HL-60 (cell line): Measurements from ENCODE around the gene GGA3.

Source experiments
- DNase-seq, 2 experiments: peaks; one replicate each; pipeline ENCODE4 v3.0.0-alpha.2; 2010 to 2020; ENCODE audit warnings: low read depth in 1 of 2, low spot score in 1 of 2
- H3K27ac ChIP-seq: fragments of 250-450 bp; sonication (Bioruptor Pico); replicated peaks from 2 replicates; pipeline ENCODE4 v1.5.1; 2020; ENCODE audit warnings: mild to moderate bottlenecking, moderate library complexity
- H3K27me3 ChIP-seq: fragments of 250-450 bp; sonication (Bioruptor Pico); 2 replicates; pipeline ENCODE4 v1.5.1; 2021; ENCODE audit warnings: mild to moderate bottlenecking, moderate library complexity; ENCODE audit not compliant: insufficient read depth, poor library complexity, severe bottlenecking
- H3K4me3 ChIP-seq: replicated peaks from 2 replicates; pipeline ENCODE4 v1.5.1; 2011; ENCODE audit warnings: mild to moderate bottlenecking, control low read depth, low read length; ENCODE audit not compliant: insufficient read depth
- GABPA ChIP-seq: IDR thresholded peaks from 2 replicates; pipeline ENCODE4 v1.6.1; 2012; ENCODE audit warnings: low read depth
- POLR2AphosphoS5 ChIP-seq: IDR thresholded peaks from 2 replicates; pipeline ENCODE4 v1.6.1; 2012; ENCODE audit warnings: low read depth
- SPI1 ChIP-seq: IDR thresholded peaks from 2 replicates; pipeline ENCODE4 v1.6.1; 2012; ENCODE audit warnings: low read depth, mild to moderate bottlenecking, borderline replicate concordance
- TF ChIP-seq, protein P1 (sequence below): IDR thresholded peaks from one replicate; pipeline ENCODE4 v1.5.1; 2011; ENCODE audit warnings: low read length, control low read depth, inconsistent platforms; ENCODE audit not compliant: insufficient read depth
- TF ChIP-seq, protein P2 (sequence below): IDR thresholded peaks from 2 replicates; pipeline ENCODE4 v1.6.1; 2012; ENCODE audit warnings: low read depth; ENCODE audit not compliant: insufficient replicate concordance

Gene GGA3

DNA sequence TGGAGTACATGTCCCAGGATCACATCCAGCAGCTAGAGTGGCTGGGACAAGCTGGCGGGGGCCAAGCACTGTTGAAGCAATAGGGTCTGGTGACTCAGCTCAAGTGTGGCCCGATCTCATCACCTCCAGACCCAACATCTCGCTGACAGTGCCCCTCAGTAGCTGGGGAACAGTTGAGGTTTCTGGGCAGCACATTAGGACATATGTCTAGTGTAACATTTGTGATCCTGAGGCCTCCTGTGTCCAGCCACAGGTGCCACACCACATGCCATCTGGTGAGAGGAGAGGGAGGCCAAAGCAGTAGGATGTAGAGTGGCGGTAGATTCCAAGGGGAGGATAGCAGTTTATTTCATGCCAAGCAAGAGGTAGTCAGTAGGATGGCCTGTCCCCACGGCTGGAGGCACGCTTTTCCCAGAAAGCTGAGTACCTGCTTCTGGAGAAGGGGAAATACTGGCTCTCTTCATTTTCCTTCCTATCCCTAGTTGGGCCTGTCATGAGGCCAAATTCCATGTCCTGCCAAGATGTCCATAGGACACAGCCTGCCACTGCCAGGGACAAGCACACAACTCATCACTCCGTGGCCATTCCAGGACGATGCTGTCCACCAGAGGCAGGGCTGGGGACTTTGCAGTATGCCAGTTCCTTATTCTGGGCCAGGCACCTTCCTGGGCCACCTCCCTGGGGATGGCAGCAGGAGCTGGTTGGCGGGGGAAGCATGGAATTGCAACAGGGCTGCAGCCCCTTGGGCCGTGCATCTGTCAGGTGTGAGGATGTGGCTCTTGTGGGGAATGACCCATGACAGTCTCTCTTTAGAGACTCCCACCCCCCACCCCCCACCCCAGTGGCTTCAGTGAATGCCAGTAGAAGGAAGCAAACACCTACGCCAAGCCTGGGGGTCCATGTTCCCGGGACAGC lies 24.0 kb downstream of the GGA3 start:
- TF ChIP-seq, protein P1, sequence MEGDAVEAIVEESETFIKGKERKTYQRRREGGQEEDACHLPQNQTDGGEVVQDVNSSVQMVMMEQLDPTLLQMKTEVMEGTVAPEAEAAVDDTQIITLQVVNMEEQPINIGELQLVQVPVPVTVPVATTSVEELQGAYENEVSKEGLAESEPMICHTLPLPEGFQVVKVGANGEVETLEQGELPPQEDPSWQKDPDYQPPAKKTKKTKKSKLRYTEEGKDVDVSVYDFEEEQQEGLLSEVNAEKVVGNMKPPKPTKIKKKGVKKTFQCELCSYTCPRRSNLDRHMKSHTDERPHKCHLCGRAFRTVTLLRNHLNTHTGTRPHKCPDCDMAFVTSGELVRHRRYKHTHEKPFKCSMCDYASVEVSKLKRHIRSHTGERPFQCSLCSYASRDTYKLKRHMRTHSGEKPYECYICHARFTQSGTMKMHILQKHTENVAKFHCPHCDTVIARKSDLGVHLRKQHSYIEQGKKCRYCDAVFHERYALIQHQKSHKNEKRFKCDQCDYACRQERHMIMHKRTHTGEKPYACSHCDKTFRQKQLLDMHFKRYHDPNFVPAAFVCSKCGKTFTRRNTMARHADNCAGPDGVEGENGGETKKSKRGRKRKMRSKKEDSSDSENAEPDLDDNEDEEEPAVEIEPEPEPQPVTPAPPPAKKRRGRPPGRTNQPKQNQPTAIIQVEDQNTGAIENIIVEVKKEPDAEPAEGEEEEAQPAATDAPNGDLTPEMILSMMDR, result no peak
- TF ChIP-seq POLR2AphosphoS5, result no peak; the same call in none of the 2 replicates
- TF ChIP-seq SPI1, result no peak
- TF ChIP-seq, protein P2, sequence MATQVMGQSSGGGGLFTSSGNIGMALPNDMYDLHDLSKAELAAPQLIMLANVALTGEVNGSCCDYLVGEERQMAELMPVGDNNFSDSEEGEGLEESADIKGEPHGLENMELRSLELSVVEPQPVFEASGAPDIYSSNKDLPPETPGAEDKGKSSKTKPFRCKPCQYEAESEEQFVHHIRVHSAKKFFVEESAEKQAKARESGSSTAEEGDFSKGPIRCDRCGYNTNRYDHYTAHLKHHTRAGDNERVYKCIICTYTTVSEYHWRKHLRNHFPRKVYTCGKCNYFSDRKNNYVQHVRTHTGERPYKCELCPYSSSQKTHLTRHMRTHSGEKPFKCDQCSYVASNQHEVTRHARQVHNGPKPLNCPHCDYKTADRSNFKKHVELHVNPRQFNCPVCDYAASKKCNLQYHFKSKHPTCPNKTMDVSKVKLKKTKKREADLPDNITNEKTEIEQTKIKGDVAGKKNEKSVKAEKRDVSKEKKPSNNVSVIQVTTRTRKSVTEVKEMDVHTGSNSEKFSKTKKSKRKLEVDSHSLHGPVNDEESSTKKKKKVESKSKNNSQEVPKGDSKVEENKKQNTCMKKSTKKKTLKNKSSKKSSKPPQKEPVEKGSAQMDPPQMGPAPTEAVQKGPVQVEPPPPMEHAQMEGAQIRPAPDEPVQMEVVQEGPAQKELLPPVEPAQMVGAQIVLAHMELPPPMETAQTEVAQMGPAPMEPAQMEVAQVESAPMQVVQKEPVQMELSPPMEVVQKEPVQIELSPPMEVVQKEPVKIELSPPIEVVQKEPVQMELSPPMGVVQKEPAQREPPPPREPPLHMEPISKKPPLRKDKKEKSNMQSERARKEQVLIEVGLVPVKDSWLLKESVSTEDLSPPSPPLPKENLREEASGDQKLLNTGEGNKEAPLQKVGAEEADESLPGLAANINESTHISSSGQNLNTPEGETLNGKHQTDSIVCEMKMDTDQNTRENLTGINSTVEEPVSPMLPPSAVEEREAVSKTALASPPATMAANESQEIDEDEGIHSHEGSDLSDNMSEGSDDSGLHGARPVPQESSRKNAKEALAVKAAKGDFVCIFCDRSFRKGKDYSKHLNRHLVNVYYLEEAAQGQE, result no peak
- TF ChIP-seq GABPA, result no peak
- Histone ChIP-seq H3K27ac (no peak overlapping the region), H3K27me3 (no peaks in the 10 kb centered on the region), H3K4me3 (no peak overlapping the region)
- DNase-seq, result no peak

DNA sequence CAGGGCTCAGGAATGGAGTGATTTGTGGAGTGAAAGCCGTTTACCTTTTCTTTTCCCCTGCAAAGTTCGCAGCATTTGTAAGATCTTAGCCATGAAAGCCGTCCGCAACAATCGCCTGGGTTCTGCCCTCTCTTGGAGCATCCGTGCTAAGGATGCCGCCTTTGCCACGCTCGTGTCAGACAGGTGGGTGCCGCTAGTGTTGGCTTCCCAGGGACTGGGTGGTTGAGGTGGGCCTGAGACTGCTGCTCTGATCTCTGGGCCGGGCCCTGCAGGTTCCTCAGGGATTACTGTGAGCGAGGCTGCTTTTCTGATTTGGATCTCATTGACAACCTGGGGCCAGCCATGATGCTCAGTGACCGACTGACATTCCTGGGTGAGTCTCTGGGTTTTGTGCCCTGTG lies 28.6 kb downstream of the GGA3 start:
- no peak overlapping the region for H3K4me3 ChIP-seq
- DNase-seq, result no peak
- H3K27ac ChIP-seq, result no peak overlapping the region
- no peaks in the 10 kb centered on the region for H3K27me3 ChIP-seq
- no peak for TF ChIP-seq GABPA
- no peak for TF ChIP-seq SPI1
- TF ChIP-seq, protein P1, result no peak
- TF ChIP-seq, protein P2, result no peak
- TF ChIP-seq POLR2AphosphoS5, result no peak

DNA sequence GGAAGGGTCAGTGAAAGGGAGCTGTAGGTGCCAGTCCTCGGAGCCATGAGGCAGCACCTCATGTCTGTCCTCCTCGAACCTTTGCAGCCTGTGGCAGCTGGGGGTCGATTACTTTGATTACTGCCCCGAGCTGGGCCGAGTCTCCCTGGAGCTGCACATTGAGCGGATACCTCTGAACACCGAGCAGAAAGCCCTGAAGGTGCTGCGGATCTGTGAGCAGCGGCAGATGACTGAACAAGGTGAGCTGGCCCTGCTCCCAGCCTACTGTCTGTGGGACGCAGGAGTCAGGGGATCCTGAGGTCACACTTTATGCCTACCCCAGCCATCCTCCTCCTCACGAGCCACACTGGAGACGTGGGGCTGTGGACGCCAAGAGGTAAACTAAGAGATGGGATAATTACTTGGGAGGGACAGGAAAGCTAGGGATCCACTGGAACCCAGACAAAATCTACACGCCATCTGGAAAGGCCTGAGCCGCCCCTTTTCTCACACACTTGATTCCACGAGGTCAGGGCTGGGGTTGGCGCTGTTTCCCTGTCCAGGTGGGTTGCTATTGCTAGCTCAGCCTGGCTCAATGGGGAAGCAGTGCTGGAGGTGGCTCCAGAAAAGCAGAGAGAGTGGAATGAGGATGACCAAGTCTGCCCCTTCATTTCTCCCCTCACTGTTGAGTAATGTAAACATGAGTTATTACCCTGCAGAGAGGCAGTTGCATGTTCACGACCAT lies 29.5 kb downstream of the GGA3 start:
- Histone ChIP-seq H3K27me3 (no peaks in the 10 kb centered on the region), H3K4me3 (no peak overlapping the region), H3K27ac (no peak overlapping the region)
- DNase-seq, result no peak
- no peak for TF ChIP-seq SPI1
- TF ChIP-seq, protein P2, result no peak
- no peak for TF ChIP-seq POLR2AphosphoS5
- TF ChIP-seq GABPA, result no peak
- TF ChIP-seq, protein P1, result no peak
